Activated effector memory CD4-positive, alpha-beta T cell treated with anti-CD3 and anti-CD28 coated beads, Interleukin-2, amount 50 U/mL, for 16 hours (primary cell): ENCODE measurements around the gene TBL1XR1.

ENCODE experiments used
- DNase-seq: peaks from one replicate; pipeline ENCODE4 v3.0.0-alpha.2; 2020

The TBL1XR1 gene

DNA sequence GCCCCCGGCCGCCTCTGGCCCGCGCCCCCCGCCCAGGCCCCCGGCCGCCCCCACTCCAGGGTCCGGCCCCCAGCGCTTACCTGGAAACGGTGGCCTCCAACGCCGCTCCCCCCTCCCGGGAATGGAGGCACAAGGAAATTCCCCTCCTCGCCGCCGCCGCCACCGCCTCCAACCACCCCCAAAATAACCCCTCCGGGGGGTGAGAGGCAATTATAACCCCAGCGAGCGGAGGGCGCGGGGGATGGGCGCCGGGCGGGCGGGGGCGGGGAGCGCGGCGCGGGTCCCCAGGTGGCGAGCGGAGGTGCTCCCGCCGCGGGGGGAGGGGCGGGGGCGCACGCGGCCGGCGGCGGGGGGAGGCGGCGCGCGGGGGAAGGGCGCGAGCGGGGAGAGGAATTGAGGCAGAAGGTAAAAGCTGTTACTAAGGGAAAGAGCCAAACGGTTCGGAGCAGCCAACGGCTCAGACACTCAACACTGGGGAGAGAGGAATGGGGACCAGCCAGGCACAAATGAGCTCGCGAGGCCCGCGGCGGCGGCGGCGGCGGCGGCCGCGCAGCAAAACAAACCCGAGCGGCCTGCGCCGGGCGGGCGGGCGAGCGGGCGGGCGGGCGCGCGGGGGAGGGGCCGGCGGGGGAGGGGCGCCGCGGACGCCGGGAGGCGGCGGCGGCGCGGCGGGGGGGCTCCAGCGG lies at the start of gene TBL1XR1:
Gene TBL1XR1 (minus strand): TSS at position 442 of the 686 bp plus-strand sequence. CDS start 132,505 bp downstream, outside the sequence.
- peak; percentile 95 for DNase-seq

DNA sequence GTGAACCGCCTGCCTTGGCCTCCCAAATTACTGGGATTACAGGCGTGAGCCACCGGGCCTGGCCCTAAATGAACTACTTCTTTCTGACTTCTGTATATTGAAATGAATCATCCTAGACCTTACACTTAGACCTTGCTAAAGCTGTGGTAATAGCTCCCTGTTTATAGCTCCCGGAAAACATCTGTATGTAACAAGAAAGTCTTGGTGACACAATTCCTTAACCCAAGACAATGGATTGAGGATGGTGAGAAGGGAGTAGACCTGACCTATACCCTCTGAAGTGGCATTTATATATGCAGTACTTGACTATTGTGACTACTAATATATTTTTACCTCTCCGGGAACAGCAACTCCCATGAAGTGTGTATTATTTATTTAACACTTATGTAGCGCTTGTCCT lies 48.0 kb upstream of the TBL1XR1 start:
- DNase-seq, result no peak

DNA sequence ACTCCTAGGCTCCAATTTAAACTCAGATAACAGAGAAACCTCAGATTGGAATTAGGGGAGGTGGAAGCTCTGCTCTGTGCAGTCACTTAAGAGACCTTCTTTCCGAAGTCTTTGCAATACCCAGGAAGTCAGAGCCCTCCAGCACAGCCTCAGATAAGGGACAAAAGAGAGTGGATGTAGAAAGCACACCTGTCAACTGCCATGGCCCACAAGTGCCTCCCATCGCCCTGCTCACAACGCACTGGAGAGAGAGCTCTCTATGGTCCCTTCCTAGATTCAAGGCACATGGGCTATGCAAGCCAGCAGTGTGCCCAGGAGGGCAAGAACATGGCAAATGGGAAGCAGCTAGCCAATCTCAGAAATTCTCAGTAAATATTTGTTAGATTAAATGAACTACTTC lies 47.3 kb upstream of the TBL1XR1 start:
- no peak for DNase-seq

DNA sequence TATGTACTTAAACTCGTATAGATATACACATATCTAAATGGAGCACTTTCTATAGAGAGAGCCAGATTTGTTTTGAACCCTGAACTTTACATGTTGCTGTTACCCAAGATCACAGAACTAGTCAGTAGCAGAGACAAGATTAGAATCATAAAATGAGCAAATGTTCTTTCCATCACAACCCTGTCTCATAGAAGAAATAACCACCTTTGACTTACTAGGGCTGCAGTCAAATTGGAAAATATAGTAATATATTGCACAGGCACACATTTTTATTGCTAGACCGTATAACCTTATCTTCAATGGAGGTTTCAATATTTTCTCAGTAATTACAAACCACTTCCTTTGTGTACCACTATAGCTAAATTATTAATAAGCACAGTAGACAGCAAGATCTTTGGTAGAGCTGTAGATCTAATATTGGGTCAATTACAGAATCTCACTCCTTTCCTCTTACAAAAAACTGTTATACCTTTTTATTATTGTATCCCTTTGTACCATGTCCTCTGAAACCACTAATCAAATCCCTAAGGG lies 41.5 kb upstream of the TBL1XR1 start:
- DNase-seq, result no peak

DNA sequence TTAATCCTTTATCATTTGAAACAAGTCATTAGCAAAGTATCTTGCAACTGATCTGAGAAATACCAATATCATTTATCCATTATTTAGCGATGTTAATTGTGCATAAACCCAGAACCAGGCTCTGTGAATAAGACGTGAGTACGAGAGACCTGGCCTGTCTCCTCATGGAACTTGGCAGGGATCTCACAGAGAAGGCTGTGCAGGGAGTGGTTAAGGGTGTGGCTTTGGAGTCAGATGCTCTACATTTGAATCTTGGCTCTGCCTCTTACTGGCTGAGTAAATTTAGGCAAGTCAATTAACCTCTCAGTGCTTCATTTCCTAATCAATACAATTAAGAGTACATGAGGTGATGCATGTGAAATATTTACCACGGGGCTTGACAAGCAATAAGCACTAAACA lies 39.9 kb upstream of the TBL1XR1 start:
- DNase-seq, result no peak

DNA sequence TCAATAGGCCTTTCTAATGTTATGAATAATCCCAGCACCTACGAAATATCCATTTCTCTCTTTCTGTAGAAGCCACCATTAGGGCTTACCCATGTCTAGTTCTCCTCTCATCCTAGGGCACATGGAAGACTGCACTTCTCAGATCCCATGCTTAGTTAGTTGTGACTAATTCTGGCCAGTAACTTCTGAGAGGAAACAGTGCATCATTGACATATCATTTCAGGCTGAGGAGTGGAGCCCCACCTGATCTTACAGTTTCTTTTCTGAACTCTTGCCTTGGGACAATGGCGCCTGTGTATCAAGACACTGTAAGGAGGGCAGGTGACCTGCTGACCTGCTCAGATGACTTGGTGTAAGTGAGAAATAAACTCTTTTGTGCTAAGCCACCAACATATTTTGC lies 39.4 kb upstream of the TBL1XR1 start:
- DNase-seq, result no peak

DNA sequence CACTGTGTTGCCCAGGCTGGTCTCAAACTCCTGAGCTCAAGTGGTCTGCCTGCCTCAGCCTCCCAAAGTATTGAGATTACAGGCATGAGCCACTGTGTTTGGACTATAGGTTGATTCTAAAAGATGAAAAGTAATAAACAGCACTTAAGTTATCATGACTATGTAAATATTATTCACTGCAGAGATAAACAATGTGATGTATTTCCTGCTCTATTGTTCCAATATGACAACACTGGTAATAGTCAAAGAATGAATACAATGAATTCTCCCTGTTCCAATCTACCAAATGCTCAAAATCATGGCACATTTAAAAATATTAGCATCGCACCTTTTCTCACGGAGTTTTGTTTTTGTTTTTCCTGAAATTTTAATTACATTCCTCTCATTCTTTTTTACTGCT lies 36.8 kb upstream of the TBL1XR1 start:
- no peak for DNase-seq

DNA sequence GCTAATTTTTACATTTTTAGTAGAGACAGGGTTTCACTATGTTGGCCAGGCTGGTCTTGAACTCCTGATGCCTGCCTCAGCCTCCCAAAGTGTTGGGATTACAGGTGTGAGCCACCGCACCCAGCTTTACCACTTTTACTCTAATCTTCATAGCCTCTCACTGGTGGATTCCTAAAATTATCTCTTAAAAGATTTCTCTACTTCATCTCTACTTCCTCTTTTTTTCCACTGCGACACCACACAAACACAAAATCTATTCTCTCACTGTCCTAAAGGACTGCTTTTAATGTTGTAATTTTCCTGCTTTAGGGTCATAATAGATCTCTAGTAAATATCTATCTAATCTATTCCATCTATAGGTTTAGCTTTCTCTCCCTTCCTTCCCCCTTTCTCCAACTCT lies 34.0 kb upstream of the TBL1XR1 start:
- DNase-seq, result no peak

DNA sequence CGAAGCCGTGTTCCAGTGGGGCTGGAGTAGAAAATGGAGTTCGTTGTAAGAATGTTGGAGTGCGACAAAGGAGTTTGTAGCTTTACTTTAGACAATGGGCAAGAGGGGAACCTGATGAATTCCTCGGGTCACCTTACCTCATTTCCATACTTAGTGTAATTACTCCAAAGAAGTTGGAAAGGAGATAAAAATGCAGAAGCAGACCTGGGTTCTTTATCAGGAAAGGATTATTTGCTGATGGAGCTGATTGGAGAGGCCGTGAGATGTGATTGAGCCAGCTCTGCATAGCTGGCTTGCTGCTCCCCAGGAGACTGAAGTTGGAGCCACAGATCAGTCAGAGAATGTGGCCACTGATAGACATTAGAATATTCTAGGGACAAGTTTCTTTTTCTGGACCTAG lies 33.4 kb upstream of the TBL1XR1 start:
- no peak for DNase-seq

DNA sequence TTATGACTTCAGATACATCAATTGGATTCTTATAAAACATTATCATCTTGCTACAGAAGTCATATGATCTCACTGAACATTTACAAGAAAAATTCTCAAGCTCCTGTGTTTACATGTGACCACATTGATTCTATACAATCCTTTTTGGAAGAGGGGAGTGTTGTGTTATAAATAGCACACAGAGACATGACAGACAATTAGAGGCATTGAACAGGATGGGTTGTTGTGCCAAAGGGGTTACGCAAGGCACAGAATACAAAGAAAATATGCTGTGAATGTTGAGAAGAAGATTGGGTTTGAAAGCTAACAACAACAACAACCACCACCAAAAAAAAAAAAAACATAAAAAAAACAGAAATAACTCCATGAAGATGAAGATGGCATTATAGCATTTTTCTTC lies 32.5 kb upstream of the TBL1XR1 start:
- no peak for DNase-seq

DNA sequence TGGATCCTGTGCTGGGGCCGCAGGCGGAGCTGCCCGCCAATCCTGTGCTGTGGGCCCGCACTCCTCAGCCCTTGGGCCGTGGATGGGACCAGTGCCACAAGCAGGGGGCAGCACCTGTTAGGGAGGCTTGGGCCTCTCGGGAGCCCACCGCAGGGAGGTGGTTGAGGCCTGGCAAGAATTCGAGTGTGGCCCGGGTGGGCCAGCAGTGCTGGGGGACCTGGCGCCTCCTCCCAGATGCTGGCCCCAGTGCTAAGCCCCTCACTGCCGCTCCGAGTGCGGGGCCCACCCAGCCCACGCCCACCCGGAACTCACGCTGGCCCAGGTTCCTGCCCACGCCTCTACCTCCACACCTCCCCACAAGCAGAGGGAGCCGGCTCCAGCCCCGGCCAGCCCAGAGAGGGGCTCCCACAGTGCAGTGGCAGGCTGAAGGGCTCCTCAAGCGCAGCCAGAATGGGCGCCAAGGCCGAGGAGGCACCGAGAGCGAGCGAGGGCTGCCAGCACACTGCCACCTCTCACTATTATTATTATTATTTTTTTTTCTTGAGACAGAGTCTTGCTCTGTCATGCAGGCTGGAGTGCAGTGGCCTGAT lies 31.4 kb upstream of the TBL1XR1 start:
- no peak for DNase-seq

DNA sequence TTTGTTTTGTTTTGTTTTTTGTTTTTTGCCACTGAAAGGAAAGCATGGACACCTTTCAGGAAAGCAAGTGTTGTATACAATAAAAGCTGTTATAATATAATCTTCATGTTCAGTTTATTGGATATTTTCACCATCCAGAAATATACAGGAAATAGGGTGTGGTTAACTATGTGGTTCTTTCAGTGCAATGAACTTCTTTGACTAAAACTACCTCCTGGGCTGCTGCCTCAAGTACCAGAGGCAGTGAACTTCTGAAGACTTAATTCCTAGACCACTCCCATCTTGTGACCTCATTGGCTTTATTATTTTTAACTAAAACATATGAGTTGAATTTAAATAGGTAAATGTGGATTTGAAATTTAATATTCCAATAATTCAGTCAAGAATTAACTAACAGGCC lies 27.1 kb upstream of the TBL1XR1 start:
- no peak for DNase-seq

DNA sequence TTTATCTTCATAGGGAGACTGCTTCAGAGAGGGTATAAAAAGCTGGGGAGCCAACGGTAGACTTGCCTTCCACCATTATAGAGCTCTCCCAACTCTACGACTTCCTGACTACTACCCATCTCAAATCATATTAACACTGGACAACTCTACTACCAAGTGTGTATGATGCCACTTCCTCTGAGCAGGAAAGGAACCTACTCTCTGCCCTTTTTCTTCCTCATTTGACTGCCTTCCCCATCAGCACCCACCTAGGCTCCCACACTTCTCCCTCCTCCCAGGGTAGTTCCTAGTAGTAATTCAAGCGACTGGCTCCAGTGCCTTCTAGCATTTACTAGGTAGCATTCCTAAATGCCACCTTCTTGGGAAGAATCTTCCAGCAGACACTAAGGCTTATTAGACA lies 24.5 kb upstream of the TBL1XR1 start:
- DNase-seq, result no peak

DNA sequence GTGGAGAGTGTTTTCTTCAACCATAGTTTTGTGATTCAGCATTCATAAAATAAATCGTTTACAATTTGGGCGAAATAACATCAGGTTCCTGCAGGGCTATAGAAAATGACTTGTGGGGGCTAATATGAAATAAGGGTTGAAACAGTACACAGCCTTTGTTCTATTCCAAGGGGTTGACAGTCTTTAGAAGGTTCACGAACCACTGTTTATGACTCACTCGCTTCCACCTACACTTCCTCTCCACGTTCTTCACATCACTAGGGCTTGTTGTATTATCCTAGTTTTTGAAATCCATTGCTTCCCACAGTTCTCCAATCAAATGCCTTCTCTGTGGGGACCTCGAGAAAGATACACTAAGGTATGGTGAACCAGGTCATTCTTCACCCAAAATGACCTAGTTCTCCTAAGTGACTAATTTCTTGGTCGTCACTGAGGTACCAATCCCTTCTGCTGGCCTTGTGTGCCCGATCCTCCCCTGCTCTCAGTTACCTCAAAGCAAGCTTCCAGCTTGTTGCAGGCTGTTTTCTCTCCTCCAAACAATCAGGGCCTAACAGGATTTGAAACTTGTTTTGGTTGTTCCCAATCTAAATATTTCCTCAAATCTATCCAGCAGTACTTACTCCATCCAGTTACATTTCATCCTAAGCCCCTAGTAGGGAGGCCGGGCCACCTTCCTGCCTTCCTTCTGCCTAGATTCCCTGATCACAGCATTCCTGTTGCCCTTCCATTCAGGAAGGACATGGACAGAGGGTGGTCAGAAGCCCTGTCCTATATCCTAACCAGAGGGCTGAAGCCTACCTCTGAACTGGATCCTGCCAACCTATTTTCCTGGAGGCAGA lies 23.1 kb upstream of the TBL1XR1 start:
- DNase-seq, result no peak

DNA sequence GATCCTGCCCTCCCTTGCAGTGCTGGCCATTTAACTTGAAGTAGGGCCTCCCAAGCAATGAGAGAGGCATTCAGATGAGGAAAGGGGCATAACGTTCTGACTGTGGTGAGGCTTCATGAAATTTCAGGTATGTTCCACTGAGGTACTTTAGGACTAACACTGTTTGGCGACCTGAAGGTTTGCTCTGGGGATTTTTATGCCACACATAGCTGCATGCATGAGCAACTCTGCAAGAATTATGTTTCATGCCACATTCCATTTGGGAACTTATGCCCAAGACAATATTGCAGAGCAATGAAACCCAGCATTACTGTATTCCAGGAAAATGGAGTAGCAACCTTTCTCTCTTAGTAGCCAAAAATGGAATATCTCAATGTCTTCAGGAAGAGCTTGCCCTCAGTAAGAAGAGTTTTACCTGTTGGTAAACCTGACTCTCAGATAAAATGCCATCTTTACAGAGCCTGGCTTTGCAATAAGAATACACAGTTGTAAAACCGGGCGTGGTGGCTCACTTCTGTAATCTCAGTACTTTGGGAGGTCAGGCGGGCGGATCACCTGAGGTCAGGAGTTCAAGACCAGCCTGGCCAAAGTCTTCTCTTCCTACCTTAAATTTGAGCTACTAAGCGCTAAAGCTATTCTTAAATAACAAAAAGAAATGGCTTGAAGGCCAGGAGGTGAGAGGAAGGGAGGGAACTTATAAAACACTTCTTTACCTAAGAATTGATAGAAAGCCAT lies 16.7 kb upstream of the TBL1XR1 start:
- no peak for DNase-seq

DNA sequence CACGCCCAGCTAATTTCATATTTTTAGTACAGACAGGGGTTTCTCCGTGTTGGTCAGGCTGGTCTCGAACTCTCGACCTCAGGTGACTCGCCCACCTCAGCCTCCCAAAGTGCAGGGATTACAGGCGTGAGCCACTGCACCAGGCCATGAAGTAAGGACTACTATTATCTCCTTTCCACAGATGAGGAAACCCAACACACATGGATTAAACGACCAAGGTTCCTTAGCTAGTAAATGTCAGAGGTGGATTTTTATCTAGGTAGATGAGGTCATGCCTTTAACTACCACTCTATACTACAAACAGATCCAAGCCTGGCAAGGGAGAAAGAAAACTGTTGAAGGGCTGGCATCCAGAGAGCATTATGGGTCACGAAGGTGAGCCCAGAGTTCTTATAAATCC lies 15.5 kb upstream of the TBL1XR1 start:
- no peak for DNase-seq

DNA sequence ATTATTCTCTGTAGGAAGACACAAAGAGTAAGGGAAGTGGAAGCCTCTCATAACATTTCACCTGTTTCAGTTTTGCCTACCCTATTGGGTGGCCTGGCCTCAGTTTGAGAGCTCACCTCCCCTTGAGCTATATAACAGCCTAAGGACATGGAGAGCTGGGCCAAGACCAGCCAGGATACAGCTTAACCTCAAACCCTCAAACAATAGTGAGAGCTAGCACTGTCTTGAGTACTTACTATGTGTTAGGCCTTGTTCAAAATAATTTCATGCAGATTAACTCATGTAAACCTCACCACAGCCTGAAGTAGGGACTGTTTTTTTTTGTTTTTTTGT lies 15.0 kb upstream of the TBL1XR1 start:
- DNase-seq, result no peak

DNA sequence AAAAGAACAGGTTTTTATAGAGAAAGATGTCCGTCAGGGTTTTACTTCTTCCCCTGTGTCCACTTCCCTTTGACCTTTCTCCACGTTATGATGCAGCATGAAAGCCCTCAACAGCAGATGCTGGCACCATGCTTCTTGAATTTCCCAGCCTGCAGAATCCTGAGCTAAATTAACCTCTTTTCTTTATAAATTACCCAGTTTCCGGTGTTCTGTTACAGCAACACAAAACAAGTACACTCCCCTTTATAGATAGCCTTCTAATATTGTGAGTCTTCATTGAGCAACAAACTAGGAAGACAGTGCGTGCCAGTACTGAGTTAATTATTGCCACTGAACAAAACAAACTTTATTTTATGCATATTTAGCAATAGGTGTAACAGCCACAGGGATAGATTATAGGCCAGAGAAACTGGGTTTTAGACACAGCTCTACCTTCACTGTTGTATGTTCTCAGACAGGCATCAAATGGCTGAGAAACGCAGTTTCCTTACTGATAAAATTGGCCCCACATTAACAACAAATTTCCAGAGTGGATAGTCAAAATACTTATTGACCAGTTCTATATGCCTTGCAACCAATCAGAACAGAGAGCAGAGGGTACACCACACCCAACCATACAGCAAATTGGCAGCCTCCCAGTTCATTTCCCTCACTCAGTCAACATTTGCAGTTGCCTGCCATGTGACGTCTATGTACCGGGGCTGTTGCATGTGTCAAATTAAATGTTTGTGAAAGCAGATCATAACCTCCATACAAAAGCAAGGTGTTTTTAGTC lies 14.4 kb upstream of the TBL1XR1 start:
- DNase-seq, result no peak

DNA sequence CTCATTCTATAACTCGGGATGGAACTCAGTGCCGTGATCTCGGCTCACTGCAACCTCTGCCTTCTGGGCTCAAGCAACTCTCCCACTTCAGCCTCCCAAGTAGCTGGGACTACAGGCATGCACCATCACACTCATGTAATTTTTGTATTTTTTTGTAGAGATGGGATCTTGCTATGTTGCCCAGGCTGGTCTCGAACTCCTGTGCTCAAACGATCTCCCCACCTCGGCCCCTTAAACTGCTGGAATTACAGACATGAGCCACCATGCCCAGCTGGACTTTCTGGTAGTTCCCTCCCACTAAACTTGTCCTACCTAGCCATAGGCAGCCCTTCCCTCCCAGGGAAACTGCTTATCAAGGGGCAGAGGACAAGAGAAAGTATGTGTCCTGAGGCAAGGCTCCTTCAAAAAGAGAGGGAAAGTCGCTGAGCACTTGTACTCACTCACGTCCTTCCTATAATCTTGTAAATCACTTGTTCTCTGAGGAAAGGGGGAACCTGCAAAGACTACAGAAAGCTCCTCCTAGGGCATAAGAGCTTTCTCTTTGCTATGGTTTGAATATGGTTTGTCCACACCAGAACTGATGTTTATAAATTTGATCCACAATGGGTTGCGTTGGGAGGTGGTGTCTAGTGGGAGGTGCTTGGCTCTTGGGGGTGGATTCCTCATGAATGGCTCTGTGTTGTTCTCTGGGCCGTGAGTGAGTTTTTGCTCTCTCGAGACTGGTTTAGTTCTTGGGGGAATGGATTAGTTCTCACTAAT lies 13.6 kb upstream of the TBL1XR1 start:
- DNase-seq, result no peak

DNA sequence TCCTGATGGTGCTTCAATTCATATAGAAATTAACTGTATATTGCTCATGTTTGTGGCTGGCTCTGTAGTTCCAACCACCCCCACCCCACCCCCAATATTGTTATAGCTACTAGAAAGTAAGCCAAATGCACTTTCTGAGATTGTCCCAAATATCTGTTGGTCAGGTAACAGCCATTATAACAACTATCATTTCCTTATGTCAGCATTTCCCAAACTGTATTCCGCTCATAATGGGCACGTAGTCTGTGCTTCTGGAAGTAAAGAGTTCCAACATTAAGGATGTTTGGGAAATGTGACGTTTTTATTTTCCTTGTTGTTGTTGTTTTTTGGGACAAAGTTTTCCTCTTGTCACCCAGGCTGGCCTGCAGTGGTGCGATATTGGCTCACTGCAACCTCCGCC lies 12.2 kb upstream of the TBL1XR1 start:
- no peak for DNase-seq

DNA sequence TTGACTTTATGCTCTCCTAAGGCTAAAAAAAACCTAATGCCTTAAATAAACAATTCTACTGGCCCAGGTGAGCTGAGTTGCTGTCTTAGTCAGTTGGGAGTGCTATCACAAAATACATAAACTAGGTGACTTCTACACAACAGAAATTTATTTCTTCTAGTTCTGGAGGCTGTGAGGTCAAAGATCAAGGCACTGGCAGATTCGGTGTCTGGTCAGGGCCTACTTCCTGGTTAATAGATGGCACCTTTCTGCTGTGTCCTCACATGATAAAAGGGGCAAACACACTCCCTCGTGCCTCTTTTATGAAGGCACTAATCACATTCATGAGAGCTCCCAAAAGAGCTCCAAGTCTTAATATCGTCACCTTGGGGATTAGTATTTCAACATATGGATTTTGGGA lies 11.5 kb upstream of the TBL1XR1 start:
- DNase-seq, result no peak

DNA sequence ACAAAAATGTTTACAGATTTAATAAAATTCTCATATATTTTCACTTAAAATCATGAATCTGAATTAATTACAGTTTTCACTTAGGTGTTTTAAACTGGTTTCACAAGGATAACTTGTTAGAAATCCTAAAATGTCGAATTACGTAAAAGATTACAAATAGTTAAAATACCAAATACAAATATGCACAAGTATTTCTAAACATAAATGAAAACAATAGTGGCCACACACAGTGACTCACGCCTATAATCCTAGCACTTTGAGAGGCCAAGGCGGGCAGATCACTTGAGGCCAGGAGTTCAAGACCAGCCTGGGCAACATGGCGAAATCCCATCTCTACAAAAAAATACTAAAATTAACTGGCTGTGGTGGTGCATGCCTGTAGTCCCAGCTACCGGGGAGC lies 10.9 kb upstream of the TBL1XR1 start:
- DNase-seq, result no peak
